ENCODE data around the gene PDE8B. TPM values are rescaled to one million over a fixed set of nuclear protein-coding genes. Genes with fewer than 3 reads are reported as not detected.

PDE8B gene
- total RNA-seq, 6 experiments from 2014 or later: 1.2 to 5.4 (median 2.4) TPM

GRCh38 chr5:77316871-77317661 lies 106.6 kb downstream of the PDE8B start:
- TF ChIP-seq CTCF (IDR thresholded peaks at IDR 0.05) (no peak), POLR2A (IDR thresholded peaks at IDR 0.05) (no peak)
- no peaks in the 10 kb centered on the region for H3K4me1 ChIP-seq
- H3K9me3 ChIP-seq: no peaks in the 10 kb centered on the region
- no peaks in the 10 kb centered on the region for H3K27me3 ChIP-seq
- no peak overlapping the region for H3K4me3 ChIP-seq
- H3K27ac ChIP-seq: no peak overlapping the region
- 50% methylated on average over 1 of the region's 1 CpG for WGBS (ENCODE audit: insufficient coverage, low coverage, low lambda C conversion rate, missing lambda C conversion rate)
- intact Hi-C loops (cut with DNase I): no loop called here
- ATAC-seq (peak in 1 of 4 donors; percentile 42), DNase-seq (no peak)
- H3K36me3 ChIP-seq: no peaks in the 10 kb centered on the region

- no peak for DNase-seq
- TF ChIP-seq CTCF (IDR thresholded peaks at IDR 0.05): no peak
- TF ChIP-seq POLR2A (IDR thresholded peaks at IDR 0.05): no peak
- Histone ChIP-seq H3K4me3 (no peak overlapping the region), H3K27ac (no peak overlapping the region), H3K27me3 (no peaks in the 10 kb centered on the region), H3K4me1 (no peaks in the 10 kb centered on the region), H3K36me3 (no peaks in the 10 kb centered on the region), H3K9me3 (no peaks in the 10 kb centered on the region)
- 56% methylated on average over 2 of the region's 2 CpGs for WGBS (ENCODE audit: insufficient coverage, low coverage, low lambda C conversion rate, missing lambda C conversion rate)
- intact Hi-C loops (cut with DNase I): no loop called here
- ATAC-seq: no peak
Measured at GRCh38 chr5:77318060-77318459, 107.6 kb downstream of the PDE8B start.

- WGBS (ENCODE audit: insufficient coverage, low coverage, low lambda C conversion rate, missing lambda C conversion rate): 36% methylated on average over 5 of the region's 5 CpGs
- Histone ChIP-seq H3K27me3 (no peaks in the 10 kb centered on the region), H3K4me1 (no peaks in the 10 kb centered on the region), H3K4me3 (no peak overlapping the region), H3K36me3 (no peaks in the 10 kb centered on the region), H3K9me3 (no peaks in the 10 kb centered on the region), H3K27ac (no peak overlapping the region)
- DNase-seq: no peak
- no peak for TF ChIP-seq POLR2A (IDR thresholded peaks at IDR 0.05)
- TF ChIP-seq CTCF (IDR thresholded peaks at IDR 0.05): no peak
- no peak for ATAC-seq
- intact Hi-C loops (cut with DNase I): no loop called here
Measured at GRCh38 chr5:77319117-77319804, 108.8 kb downstream of the PDE8B start.

GRCh38 chr5:77321793-77322394 lies 111.4 kb downstream of the PDE8B start:
- Histone ChIP-seq H3K4me1 (no peaks in the 10 kb centered on the region), H3K27me3 (no peaks in the 10 kb centered on the region), H3K9me3 (no peaks in the 10 kb centered on the region), H3K27ac (no peak overlapping the region), H3K4me3 (no peak overlapping the region), H3K36me3 (no peaks in the 10 kb centered on the region)
- no peak for TF ChIP-seq POLR2A (IDR thresholded peaks at IDR 0.05)
- no peak for TF ChIP-seq CTCF (IDR thresholded peaks at IDR 0.05)
- DNase-seq (no peak), ATAC-seq (no peak)
- 98% methylated on average over 4 of the region's 4 CpGs for WGBS (ENCODE audit: insufficient coverage, low coverage, low lambda C conversion rate, missing lambda C conversion rate)
- intact Hi-C loops (cut with DNase I): no loop called here

Measured in right lobe of liver (tissue), 6 donors.